ENCODE data around the gene MTMR4. TPM values are rescaled to one million over a fixed set of nuclear protein-coding genes. Genes with fewer than 3 reads are reported as not detected.
"Not testable (repeated sequence)": the region's sequence is repeated elsewhere in the genome, so short reads cannot be mapped to it uniquely, and the experiment has no call there.

Gene MTMR4
- 10 to 100 TPM; 35.7 to 53.6 (median 42.7) TPM for total RNA-seq

DNA sequence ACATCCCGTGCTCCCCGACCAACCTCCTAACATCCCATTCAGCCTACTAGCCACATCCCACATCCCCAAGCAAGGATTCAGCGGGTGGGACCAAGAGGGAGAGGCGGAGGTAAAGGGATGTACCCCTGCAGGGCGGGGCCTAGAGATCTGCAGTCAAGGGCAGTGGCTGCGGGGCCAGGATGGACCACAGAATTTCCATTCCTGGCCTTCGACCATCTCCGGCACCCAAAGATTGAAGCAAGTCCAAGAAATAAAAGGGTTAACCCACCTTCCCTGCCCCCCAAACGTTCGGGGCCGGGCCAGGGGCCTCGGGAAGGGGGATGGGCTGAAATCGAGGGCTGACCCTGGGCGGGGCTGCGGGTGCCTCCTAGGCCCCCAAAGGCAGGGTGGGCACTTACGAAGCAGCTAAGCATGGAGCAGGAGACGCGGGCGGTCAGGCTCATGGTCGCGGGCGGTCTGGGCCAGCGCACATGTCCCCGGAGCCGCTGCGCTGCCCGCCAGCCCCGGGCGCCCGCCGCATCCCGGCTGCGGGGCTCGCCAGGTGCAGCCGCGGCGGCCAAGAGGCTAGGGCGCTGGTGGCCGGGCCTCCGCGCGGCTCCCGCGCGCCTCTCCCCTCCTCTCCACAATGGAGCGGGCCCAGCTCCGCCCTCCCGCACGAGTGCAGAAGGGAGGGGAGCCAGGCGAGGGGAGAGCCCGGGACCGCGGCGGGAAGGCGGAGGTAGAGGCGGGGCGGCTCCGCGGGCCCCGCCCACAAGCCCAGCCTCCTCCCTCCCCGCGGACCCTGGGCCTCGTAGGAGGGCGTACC is at the start of gene MTMR4:
Gene MTMR4 (minus strand): TSS at position 674 of the 805 bp plus-strand sequence. CDS start 231 bp downstream, at position 443.
- intact Hi-C loops (cut with DNase I; ENCODE audit: low total_unique reads): no loop called here

GRCh38 chr17:58560511-58560910 is 46.1 kb upstream of the MTMR4 start:
- H3K27ac ChIP-seq: no peak overlapping the region
- H3K4me1 ChIP-seq: no peaks in the 10 kb centered on the region
- H3K27me3 ChIP-seq: no peaks in the 10 kb centered on the region
- intact Hi-C loops (cut with DNase I; ENCODE audit: low total_unique reads): no loop called here
- no peaks in the 10 kb centered on the region for H3K9me3 ChIP-seq
- no peak for DNase-seq (ENCODE audit: low spot score in 2 of 2)
- H3K36me3 ChIP-seq: no peaks in the 10 kb centered on the region
- TF ChIP-seq POLR2A (IDR thresholded peaks at IDR 0.05) (no peak), POLR2AphosphoS5 (IDR thresholded peaks at IDR 0.05) (no peak)
- TF ChIP-seq, protein P1, sequence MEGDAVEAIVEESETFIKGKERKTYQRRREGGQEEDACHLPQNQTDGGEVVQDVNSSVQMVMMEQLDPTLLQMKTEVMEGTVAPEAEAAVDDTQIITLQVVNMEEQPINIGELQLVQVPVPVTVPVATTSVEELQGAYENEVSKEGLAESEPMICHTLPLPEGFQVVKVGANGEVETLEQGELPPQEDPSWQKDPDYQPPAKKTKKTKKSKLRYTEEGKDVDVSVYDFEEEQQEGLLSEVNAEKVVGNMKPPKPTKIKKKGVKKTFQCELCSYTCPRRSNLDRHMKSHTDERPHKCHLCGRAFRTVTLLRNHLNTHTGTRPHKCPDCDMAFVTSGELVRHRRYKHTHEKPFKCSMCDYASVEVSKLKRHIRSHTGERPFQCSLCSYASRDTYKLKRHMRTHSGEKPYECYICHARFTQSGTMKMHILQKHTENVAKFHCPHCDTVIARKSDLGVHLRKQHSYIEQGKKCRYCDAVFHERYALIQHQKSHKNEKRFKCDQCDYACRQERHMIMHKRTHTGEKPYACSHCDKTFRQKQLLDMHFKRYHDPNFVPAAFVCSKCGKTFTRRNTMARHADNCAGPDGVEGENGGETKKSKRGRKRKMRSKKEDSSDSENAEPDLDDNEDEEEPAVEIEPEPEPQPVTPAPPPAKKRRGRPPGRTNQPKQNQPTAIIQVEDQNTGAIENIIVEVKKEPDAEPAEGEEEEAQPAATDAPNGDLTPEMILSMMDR (IDR thresholded peaks at IDR 0.05): no peak
- H3K4me3 ChIP-seq: no peak overlapping the region

More for the DNA sequence above, at the start of gene MTMR4:
- peak; percentile 79 to 80 for DNase-seq (ENCODE audit: low spot score in 2 of 2)
- no peak for TF ChIP-seq POLR2A (IDR thresholded peaks at IDR 0.05)
- TF ChIP-seq, protein P1 (IDR thresholded peaks at IDR 0.05): no peak
- TF ChIP-seq POLR2AphosphoS5 (IDR thresholded peaks at IDR 0.05): no peak
- H3K4me3 ChIP-seq: peak within 1 kb of the TSS; percentile 57 to 93 (median 78)
- H3K4me1 ChIP-seq: peaks cover 3 to 14% of the 10 kb centered on the region in 2 donors
- H3K27me3 ChIP-seq: no peaks in the 10 kb centered on the region
- H3K27ac ChIP-seq: peak within 1 kb of the TSS; percentile 90 to 94
- H3K36me3 ChIP-seq: no peaks in the 10 kb centered on the region
- no peaks in the 10 kb centered on the region for H3K9me3 ChIP-seq

DNA sequence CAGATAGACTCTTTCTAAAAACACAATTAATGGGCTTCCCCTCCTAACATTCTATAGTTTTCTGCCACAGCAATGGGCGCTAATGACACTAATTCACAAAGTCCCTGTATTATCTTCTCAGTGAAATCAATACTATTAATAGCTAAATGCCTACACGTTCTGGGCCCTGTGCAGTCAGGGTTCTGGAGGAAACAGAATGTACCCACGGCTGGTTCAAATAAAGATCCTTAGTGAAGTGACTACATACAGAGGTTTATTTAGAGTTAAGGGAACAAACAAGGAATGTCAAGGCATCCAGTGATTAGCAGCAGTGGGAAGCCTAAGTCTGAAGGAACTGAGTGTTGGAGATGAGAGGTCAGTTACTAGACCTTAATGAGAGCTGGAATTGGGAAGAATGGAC is 43.5 kb upstream of the MTMR4 start:
- no peak for DNase-seq (ENCODE audit: low spot score in 2 of 2)
- no peaks in the 10 kb centered on the region for H3K9me3 ChIP-seq
- intact Hi-C loops (cut with DNase I; ENCODE audit: low total_unique reads): no loop called here
- H3K27me3 ChIP-seq: no peaks in the 10 kb centered on the region
- H3K4me3 ChIP-seq: no peak overlapping the region
- H3K27ac ChIP-seq: no peak overlapping the region
- H3K4me1 ChIP-seq: no peaks in the 10 kb centered on the region
- TF ChIP-seq POLR2AphosphoS5 (IDR thresholded peaks at IDR 0.05): no peak
- TF ChIP-seq, protein P1 (IDR thresholded peaks at IDR 0.05): no peak
- TF ChIP-seq POLR2A (IDR thresholded peaks at IDR 0.05): no peak
- H3K36me3 ChIP-seq: no peaks in the 10 kb centered on the region

GRCh38 chr17:58556833-58557250 is 42.4 kb upstream of the MTMR4 start:
- no peak overlapping the region for H3K4me3 ChIP-seq
- H3K36me3 ChIP-seq: no peaks in the 10 kb centered on the region
- TF ChIP-seq, protein P1 (IDR thresholded peaks at IDR 0.05): no peak
- intact Hi-C loops (cut with DNase I; ENCODE audit: low total_unique reads): no loop called here
- H3K27ac ChIP-seq: no peak overlapping the region
- no peaks in the 10 kb centered on the region for H3K27me3 ChIP-seq
- DNase-seq (ENCODE audit: low spot score in 2 of 2): no peak
- H3K4me1 ChIP-seq: no peaks in the 10 kb centered on the region
- no peaks in the 10 kb centered on the region for H3K9me3 ChIP-seq

GRCh38 chr17:58555109-58555508 is 40.7 kb upstream of the MTMR4 start:
- H3K36me3 ChIP-seq; DNase-seq (ENCODE audit: low spot score in 2 of 2); H3K4me3 ChIP-seq; H3K27ac ChIP-seq; H3K27me3 ChIP-seq; H3K9me3 ChIP-seq; H3K4me1 ChIP-seq; intact Hi-C loops (cut with DNase I; ENCODE audit: low total_unique reads): not testable (repeated sequence)

Measured in breast epithelium (tissue), 4 donors.